Measurements from ENCODE around the gene CGB5.
"Not testable (repeated sequence)": the region's sequence is repeated elsewhere in the genome, so short reads cannot be mapped to it uniquely, and the experiment has no call there.

Gene CGB5

GRCh38 chr19:49020931-49021895, 22.4 kb upstream of the CGB5 start:
- no peak for DNase-seq (ENCODE audit: low spot score)

- no peak for DNase-seq (ENCODE audit: low spot score)
These were observed 21.5 kb upstream of the CGB5 start for GRCh38 chr19:49022116-49022515.

GRCh38 chr19:49024233-49024632, 19.4 kb upstream of the CGB5 start, which contains the start of gene CGB3:
TSS of gene CGB3 (minus strand) at chr19:49024333. CDS start at chr19:49023971, 362 bp downstream.
- DNase-seq (ENCODE audit: low spot score), result not testable (repeated sequence)

GRCh38 chr19:49025088-49025487, 18.6 kb upstream of the CGB5 start:
- not testable (repeated sequence) for DNase-seq (ENCODE audit: low spot score)

GRCh38 chr19:49025599-49025998, 18.0 kb upstream of the CGB5 start:
- DNase-seq (ENCODE audit: low spot score), result not testable (repeated sequence)

- not testable (repeated sequence) for DNase-seq (ENCODE audit: low spot score)
These were observed 15.0 kb upstream of the CGB5 start for GRCh38 chr19:49028686-49029085.

- DNase-seq (ENCODE audit: low spot score), result not testable (repeated sequence)
These were observed 13.9 kb upstream of the CGB5 start for GRCh38 chr19:49029749-49030148.

GRCh38 chr19:49030323-49030722, 13.3 kb upstream of the CGB5 start:
- not testable (repeated sequence) for DNase-seq (ENCODE audit: low spot score)

- DNase-seq (ENCODE audit: low spot score), result peak; percentile 36
These were observed 11.9 kb upstream of the CGB5 start, which contains the start of gene CGB2 for GRCh38 chr19:49031642-49032301. TSS of gene CGB2 (plus strand) at chr19:49031890. CDS start at chr19:49032096, 206 bp downstream.

- not testable (repeated sequence) for DNase-seq (ENCODE audit: low spot score)
These were observed 6.8 kb upstream of the CGB5 start, which contains the start of gene CGB1 for GRCh38 chr19:49036815-49037214. TSS of gene CGB1 (minus strand) at chr19:49036895. CDS start at chr19:49036711, 184 bp downstream.

- DNase-seq (ENCODE audit: low spot score), result not testable (repeated sequence)
These were observed 5.5 kb upstream of the CGB5 start for GRCh38 chr19:49038111-49038510.

- DNase-seq (ENCODE audit: low spot score), result not testable (repeated sequence)
These were observed 4.9 kb upstream of the CGB5 start for GRCh38 chr19:49038557-49039276.

GRCh38 chr19:49039736-49040135, 3.9 kb upstream of the CGB5 start:
- not testable (repeated sequence) for DNase-seq (ENCODE audit: low spot score)

GRCh38 chr19:49042177-49042576, 1.5 kb upstream of the CGB5 start:
- DNase-seq (ENCODE audit: low spot score), result no peak

- not testable (repeated sequence) for DNase-seq (ENCODE audit: low spot score)
These were observed 982 bp upstream of the CGB5 start for GRCh38 chr19:49042666-49043065.

GRCh38 chr19:49049011-49049410, 5.4 kb downstream of the CGB5 start, which contains the start of gene CGB8:
TSS of gene CGB8 (minus strand) at chr19:49049111. CDS start at chr19:49048739, 372 bp downstream.
- not testable (repeated sequence) for DNase-seq (ENCODE audit: low spot score)

GRCh38 chr19:49049834-49050233, 6.2 kb downstream of the CGB5 start:
- DNase-seq (ENCODE audit: low spot score), result not testable (repeated sequence)

- not testable (repeated sequence) for DNase-seq (ENCODE audit: low spot score)
These were observed 6.9 kb downstream of the CGB5 start for GRCh38 chr19:49050376-49051033.

- peak; percentile 32 for DNase-seq (ENCODE audit: low spot score)
These were observed 12.7 kb downstream of the CGB5 start for GRCh38 chr19:49056101-49056901.

- DNase-seq (ENCODE audit: low spot score), result not testable (repeated sequence)
These were observed 13.4 kb downstream of the CGB5 start for GRCh38 chr19:49056902-49057596.
